GM18858 (cell line): ENCODE results near the gene IQGAP1.
"Not testable (repeated sequence)": the region's sequence is repeated elsewhere in the genome, so short reads cannot be mapped to it uniquely, and the experiment has no call there.

Experiments used
- ATAC-seq: cut with Tn5 transposase; IDR thresholded peaks from one replicate; pipeline ENCODE4 v1.9.1; 2021; ENCODE audit not compliant: unreplicated experiment

Gene IQGAP1

GRCh38 chr15:90479656-90480055 is 91.6 kb downstream of the IQGAP1 start:
- ATAC-seq, result no peak

- no peak for ATAC-seq
Observed at GRCh38 chr15:90481023-90481422, 93.0 kb downstream of the IQGAP1 start.

- ATAC-seq, result no peak
Observed at GRCh38 chr15:90482124-90483011, 94.3 kb downstream of the IQGAP1 start.

- ATAC-seq, result no peak
Observed at GRCh38 chr15:90483012-90483307, 94.9 kb downstream of the IQGAP1 start.

GRCh38 chr15:90483637-90484036 is 95.6 kb downstream of the IQGAP1 start:
- no peak for ATAC-seq

DNA sequence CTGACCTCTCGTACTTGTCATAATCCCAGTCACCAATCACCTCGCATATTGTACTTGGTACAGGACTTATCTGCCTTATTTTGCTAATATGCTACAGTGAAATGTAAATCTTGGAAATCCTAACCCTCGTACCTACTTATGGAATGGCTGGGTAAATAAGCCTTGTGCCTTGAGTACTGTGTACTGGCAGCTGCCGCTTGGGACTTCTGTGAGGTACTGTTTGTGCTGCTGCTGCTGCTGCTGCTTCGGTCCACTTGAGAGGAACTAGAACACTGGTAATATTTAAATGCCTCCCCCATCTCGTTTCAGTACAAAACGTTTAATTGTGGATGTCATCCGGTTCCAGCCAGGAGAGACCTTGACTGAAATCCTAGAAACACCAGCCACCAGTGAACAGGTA is 99.1 kb downstream of the IQGAP1 start:
- no peak for ATAC-seq

DNA sequence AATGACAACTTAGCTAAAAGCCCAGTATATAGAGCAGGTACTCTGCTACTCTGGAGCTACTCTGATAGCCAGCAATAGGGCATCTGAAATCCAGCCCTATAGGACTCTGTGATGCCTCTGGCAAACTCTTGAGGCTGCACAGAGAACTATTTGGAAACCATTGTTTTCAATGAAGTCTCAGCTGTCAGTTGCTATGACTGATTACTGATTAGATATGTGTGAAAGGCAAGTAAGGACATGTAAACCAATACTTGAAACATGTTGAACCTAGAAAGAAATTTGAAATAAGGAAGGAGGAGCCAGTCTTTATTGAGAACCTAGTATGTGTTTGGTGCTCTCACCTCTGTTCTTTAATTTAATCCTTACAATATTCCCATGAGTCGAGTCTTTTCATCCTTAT is 101.5 kb downstream of the IQGAP1 start:
- no peak for ATAC-seq

- no peak for ATAC-seq
Observed at GRCh38 chr15:90489944-90490343, 101.9 kb downstream of the IQGAP1 start.

DNA sequence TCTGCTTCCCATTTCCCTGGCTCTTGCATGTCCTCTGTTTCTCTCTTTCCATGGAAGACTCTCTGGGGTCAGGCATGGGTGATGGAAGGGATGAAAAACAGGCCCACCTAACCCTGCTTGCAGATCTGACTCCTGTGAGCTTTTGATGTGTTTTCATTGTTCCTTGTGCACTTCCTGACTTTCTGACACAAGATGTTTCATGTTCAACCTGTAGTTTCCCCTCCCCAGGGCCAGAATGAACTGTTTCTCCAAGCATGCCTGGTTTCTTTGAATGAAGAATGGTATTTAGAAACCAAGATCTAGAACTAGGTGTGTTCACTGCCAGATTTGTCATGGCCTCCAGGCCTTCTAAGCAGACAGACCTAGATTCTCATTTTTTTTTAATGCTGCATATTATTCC is 105.6 kb downstream of the IQGAP1 start:
- ATAC-seq, result no peak

DNA sequence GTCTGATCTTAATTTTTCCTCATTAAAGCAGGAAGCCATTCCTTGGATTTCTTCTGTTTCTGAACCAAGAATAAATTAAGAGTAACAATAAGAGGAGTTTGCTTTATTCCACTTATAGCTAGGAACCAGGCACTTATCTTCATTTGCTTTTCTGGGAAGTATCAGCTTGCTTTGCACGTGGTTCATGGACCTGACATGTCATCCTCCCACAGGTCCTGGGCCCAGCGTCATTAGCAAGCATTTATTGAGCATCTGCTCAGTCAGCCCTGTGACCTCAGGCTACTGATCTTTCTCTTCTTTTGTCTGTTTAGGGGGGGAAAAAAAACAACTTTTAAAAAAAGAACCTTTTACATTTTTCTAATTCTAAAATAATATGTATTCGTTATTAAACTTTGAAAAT is 107.0 kb downstream of the IQGAP1 start:
- no peak for ATAC-seq

- no peak for ATAC-seq
Observed at GRCh38 chr15:90496791-90497190, 108.7 kb downstream of the IQGAP1 start.

GRCh38 chr15:90497376-90497775 is 109.3 kb downstream of the IQGAP1 start:
- ATAC-seq, result no peak

GRCh38 chr15:90497912-90498311 is 109.9 kb downstream of the IQGAP1 start:
- ATAC-seq, result no peak

- ATAC-seq, result no peak
Observed at GRCh38 chr15:90500171-90500570, 112.1 kb downstream of the IQGAP1 start.

DNA sequence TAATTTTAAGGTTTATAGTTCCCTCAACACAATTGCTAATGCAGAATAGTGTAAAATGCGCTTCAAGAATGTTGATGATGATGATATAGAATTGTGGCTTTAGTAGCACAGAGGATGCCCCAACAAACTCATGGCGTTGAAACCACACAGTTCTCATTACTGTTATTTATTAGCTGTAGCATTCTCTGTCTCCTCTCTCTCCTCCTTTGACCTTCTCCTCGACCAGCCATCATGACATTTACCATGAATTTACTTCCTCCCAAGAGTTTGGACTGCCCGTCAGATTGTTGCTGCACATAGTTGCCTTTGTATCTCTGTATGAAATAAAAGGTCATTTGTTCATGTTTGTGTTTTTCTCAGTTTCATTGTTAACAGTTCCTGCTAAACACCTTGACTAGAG is 113.9 kb downstream of the IQGAP1 start:
- no peak for ATAC-seq

GRCh38 chr15:90510781-90511180 is 122.7 kb downstream of the IQGAP1 start:
- not testable (repeated sequence) for ATAC-seq

DNA sequence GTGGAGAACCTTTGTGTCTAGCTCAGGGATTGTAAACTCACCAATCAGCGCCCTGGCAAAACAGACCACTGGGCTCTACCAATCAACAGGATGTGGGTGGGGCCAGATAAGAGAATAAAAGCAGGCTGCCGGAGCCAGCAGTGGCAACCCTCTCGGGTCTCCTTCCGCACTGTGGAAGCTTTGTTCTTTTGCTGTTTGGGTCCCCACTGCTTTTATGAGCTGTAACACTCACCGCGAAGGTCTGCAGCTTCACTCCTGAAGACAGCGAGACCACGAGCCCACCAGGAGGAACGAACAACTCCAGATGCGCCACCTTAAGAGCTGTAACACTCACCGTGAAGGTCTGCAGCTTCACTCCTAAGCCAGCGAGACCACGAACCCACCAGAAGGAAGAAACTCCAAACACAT is 123.2 kb downstream of the IQGAP1 start:
- ATAC-seq, result not testable (repeated sequence)

DNA sequence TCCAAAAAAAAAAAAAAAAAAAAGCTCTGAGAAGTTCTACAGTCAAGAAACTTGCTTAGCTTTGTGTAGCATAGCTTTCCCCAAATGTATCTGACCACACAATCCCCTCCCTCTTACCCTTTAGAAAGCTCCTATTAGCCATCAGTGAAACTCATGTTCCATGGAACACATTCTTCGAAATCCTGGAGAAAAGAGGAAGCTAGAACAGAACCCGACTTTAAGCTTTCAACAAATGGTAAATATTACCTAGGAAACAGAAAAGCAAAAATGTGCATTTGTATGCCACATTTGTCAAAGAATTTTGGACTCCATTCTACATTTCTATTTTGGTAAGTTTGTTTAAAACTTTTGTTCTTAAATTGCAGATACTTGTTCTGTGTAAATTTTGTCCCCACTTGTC is 124.2 kb downstream of the IQGAP1 start:
- ATAC-seq, result no peak

DNA sequence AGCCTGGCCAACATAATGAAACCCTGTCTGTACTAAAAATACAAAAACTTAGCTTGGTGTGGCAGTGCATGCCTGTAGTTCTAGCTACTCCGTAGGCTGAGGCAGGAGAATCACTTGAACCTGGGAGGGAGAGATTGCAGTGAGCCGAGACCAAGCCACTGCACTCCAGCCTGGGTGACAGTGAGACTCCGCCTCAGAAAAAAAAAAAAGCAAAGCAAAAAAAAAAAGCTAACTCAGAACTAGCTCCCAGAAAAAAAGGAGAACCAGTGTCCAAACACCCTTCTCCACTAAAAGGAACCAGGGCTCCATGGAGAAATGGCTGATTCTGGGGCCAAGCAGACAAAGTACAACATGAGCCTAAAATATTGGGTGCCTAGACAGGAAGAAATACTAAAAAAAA is 124.9 kb downstream of the IQGAP1 start:
- ATAC-seq, result no peak

DNA sequence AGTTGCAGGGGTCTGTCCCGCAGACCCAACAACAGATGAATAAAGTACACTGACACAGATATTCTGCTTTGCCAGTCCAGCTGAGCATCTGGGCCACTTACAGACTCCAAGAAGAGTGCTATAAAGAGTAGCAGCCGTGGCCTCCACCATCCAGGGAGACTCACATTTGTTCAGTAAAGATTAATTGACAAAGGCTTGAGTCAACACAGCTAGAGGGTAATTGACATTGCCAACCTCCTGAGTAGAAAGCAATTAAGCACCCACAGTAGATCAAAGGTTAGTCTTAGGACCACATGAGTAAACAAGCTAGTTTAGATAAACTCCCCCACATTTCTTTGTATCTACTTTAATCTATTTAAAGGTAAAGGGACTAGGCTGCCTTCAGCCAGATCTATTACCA is 125.4 kb downstream of the IQGAP1 start:
- ATAC-seq, result no peak

- not testable (repeated sequence) for ATAC-seq
Observed at GRCh38 chr15:90513893-90514292, 125.9 kb downstream of the IQGAP1 start.

DNA sequence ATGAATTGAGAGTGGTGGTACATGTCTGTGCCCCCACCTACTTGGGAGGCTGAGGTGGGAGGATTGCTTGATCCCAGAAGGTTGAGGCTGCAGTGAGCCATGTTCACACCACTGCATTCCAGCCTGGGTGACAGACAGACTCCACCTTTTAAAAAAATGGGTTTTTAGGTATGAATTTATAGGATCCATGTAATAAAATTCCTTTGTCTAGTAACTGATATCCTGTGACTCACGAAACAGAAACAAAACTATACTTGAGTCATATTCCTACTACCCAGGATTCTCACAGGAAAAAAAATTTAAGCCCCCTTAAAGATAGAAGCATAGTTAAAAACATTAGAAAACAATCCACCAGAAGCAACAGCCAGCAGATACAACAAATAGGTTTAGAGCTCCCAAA is 131.6 kb downstream of the IQGAP1 start:
- ATAC-seq, result no peak

- ATAC-seq, result no peak
Observed at GRCh38 chr15:90520365-90520764, 132.3 kb downstream of the IQGAP1 start.
